Caco-2 (cell line): ENCODE results near the gene MAPKAP1. TPM values are rescaled to one million over a fixed set of nuclear protein-coding genes. Genes with fewer than 3 reads are reported as not detected.

Experiments used
- BruUV-seq: library from RNA; stranded (reverse); fragments of 400-500 nt; replicated peaks from 2 replicates; lab custom pipeline; 2021; lab: Mats Ljungman, UMichigan
- CTCF ChIA-PET: fragments of 300-600 bp; sonication (Branson Sonifier 250); formaldehyde crosslinking; loops from one replicate; lab custom pipeline; 2022; ENCODE audit warnings: antibody characterized with exemption; lab: Charles Lee
- POLR2A ChIA-PET: fragments of 300-600 bp; sonication (Branson Sonifier 250); formaldehyde crosslinking; loops from one replicate; lab custom pipeline; 2022; ENCODE audit warnings: antibody characterized with exemption; lab: Charles Lee
- DNase-seq, 2 experiments: peaks; one replicate each; pipeline versions ENCODE4 v3.0.0 to v3.0.0-alpha.2; 2020 to 2022
- H3K27me3 ChIP-seq: replicated peaks from 2 replicates; pipeline ENCODE4 v1.6.0; 2011; ENCODE audit warnings: low read length; ENCODE audit not compliant: control insufficient read depth, insufficient read depth
- H3K36me3 ChIP-seq: 2 replicates; pipeline ENCODE4 v1.5.1; 2011; ENCODE audit warnings: low read length; ENCODE audit not compliant: control insufficient read depth, insufficient read depth
- H3K4me1 ChIP-seq: fragments of 250-450 bp; sonication (Bioruptor Pico); 2 replicates; pipeline ENCODE4 v1.5.1; 2020; ENCODE audit warnings: mild to moderate bottlenecking
- H3K4me3 ChIP-seq: 2 replicates; pipeline ENCODE4 v1.5.1; 2011; ENCODE audit warnings: low read depth, mild to moderate bottlenecking, control low read depth, low read length
- H3K9me3 ChIP-seq: fragments of 250-450 bp; sonication (Bioruptor Pico); 2 replicates; pipeline ENCODE4 v1.5.1; 2020; ENCODE audit warnings: mild to moderate bottlenecking, moderate library complexity
- H3K27ac Mint-ChIP-seq: one replicate; pipeline ENCODE4 v1.8.0; 2022; ENCODE audit warnings: mixed read lengths; ENCODE audit not compliant: unreplicated experiment
- H3K27me3 Mint-ChIP-seq: one replicate; pipeline ENCODE4 v1.8.0; 2022; ENCODE audit warnings: mixed read lengths; ENCODE audit not compliant: insufficient read depth, unreplicated experiment
- H3K36me3 Mint-ChIP-seq: one replicate; pipeline ENCODE4 v1.8.0; 2022; ENCODE audit warnings: mild to moderate bottlenecking, mixed read lengths; ENCODE audit not compliant: insufficient read depth, unreplicated experiment
- H3K4me1 Mint-ChIP-seq: one replicate; pipeline ENCODE4 v1.8.0; 2022; ENCODE audit warnings: low read depth, mixed read lengths; ENCODE audit not compliant: unreplicated experiment
- H3K4me3 Mint-ChIP-seq: one replicate; pipeline ENCODE4 v1.8.0; 2022; ENCODE audit warnings: mild to moderate bottlenecking, moderate library complexity, mixed read lengths; ENCODE audit not compliant: unreplicated experiment
- H3K9me3 Mint-ChIP-seq: one replicate; pipeline ENCODE4 v1.8.0; 2022; ENCODE audit warnings: mixed read lengths; ENCODE audit not compliant: unreplicated experiment
- intact Hi-C: fragments of 100-400 bp; cut with micrococcal nuclease; formaldehyde crosslinking; loops from one replicate; pipeline ENCODE4 v1.10.0; 2022; ENCODE audit not compliant: unreplicated experiment
- total RNA-seq: library from RNA; stranded (reverse); gene quantifications from 2 replicates; pipeline ENCODE4 v1.2.3, GENCODE V29; 2022
- TF ChIP-seq, protein P1 (sequence below), 2 experiments: fragments of 200-600 bp in 1 of 2; IDR thresholded peaks; 1 replicate in 1 of 2; 2 replicates in 1 of 2; pipeline versions ENCODE4 v1.5.1 to v1.8.0; 2011 to 2022; ENCODE audit warnings: antibody characterized with exemption in 1 of 2, control low read depth in 1 of 2, inconsistent platforms in 1 of 2, low read depth in 1 of 2, low read length in 1 of 2, mild to moderate bottlenecking in 1 of 2, moderate library complexity in 1 of 2; ENCODE audit not compliant: insufficient read depth in 1 of 2, severe bottlenecking in 1 of 2, unreplicated experiment in 1 of 2

The MAPKAP1 gene
- total RNA-seq, 1 experiment from 2014 or later, result 70.0 TPM

DNA sequence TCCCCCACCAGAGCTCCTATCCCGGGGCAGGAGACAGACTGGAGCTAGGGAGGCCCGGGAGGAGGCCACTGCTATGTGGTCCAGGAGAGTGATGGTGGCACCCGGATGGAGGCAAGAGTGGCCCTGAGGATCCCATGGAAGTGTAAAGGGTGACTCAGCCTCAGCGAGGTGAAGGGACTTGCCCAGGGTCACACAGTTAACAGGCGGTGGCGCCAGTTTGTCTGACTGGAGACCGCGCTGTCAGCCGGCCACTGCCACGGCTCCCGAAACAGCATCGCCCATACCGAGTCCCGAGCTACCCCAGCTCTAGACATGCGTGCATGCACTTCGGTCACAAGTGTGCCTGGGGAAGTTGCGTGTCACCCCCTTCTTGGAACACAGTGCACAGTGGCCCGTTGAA, 279.5 kb downstream of the MAPKAP1 start:
- H3K27ac Mint-ChIP-seq, result no peak overlapping the region
- Histone ChIP-seq H3K36me3 (no peaks in the 10 kb centered on the region), H3K4me3 (no peak overlapping the region), H3K4me1 (peaks cover 7% of the 10 kb centered on the region), H3K27me3 (no peaks in the 10 kb centered on the region), H3K9me3 (no peaks in the 10 kb centered on the region)
- CTCF ChIA-PET, result no interaction called here
- H3K27me3 Mint-ChIP-seq, result no peaks in the 10 kb centered on the region
- intact Hi-C loops, result no loop called here
- H3K4me3 Mint-ChIP-seq, result no peak overlapping the region
- no peaks in the 10 kb centered on the region for H3K36me3 Mint-ChIP-seq
- POLR2A ChIA-PET, result no interaction called here
- no TSS peak for BruUV-seq
- TF ChIP-seq, protein P1, sequence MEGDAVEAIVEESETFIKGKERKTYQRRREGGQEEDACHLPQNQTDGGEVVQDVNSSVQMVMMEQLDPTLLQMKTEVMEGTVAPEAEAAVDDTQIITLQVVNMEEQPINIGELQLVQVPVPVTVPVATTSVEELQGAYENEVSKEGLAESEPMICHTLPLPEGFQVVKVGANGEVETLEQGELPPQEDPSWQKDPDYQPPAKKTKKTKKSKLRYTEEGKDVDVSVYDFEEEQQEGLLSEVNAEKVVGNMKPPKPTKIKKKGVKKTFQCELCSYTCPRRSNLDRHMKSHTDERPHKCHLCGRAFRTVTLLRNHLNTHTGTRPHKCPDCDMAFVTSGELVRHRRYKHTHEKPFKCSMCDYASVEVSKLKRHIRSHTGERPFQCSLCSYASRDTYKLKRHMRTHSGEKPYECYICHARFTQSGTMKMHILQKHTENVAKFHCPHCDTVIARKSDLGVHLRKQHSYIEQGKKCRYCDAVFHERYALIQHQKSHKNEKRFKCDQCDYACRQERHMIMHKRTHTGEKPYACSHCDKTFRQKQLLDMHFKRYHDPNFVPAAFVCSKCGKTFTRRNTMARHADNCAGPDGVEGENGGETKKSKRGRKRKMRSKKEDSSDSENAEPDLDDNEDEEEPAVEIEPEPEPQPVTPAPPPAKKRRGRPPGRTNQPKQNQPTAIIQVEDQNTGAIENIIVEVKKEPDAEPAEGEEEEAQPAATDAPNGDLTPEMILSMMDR (IDR thresholded peaks at IDR 0.05; ENCODE audit: insufficient read depth in 1 of 2, low read depth in 1 of 2, low read length in 1 of 2, severe bottlenecking in 1 of 2, unreplicated experiment in 1 of 2), result no peak
- H3K9me3 Mint-ChIP-seq, result no peaks in the 10 kb centered on the region
- no peaks in the 10 kb centered on the region for H3K4me1 Mint-ChIP-seq
- no peak for DNase-seq

DNA sequence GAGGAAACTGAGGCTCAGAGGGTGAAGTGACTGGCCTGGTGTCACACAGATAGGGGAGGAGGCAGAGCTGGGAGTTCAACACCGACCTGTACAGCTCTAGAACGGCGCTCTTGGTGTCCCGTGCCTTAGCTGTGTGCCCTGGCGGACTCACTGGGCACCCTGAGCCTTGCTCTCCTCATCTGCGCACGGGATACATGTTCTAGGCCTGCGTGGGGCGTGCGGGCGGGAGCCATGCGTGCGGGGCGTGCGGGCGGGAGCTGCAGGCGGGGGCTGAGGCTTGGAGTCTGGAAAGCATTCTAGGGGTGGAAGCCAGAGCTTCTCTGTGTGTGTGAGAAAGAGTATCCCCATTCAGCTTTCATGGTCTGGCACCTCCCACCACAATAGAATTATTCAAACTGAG, 280.1 kb downstream of the MAPKAP1 start:
- CTCF ChIA-PET, result interaction anchor here (0.6 kb wide), 2 partner anchors 27 to 808 kb away, joined by 3 read pairs; no protein-coding TSS in a partner anchor

GRCh38 chr9:125425901-125426515, 281.0 kb downstream of the MAPKAP1 start:
- H3K4me3 ChIP-seq, result no peak overlapping the region
- CTCF ChIA-PET, result interaction anchor here (0.5 kb wide), 1 partner anchor 523 kb away, joined by 4 read pairs; no protein-coding TSS in a partner anchor
- no peaks in the 10 kb centered on the region for H3K27me3 ChIP-seq
- TF ChIP-seq, protein P1 (IDR thresholded peaks at IDR 0.05; ENCODE audit: insufficient read depth in 1 of 2, low read depth in 1 of 2, low read length in 1 of 2, severe bottlenecking in 1 of 2, unreplicated experiment in 1 of 2), result no peak
- intact Hi-C loops, result no loop called here
- Mint-ChIP-seq H3K27me3 (no peaks in the 10 kb centered on the region), H3K4me3 (no peak overlapping the region), H3K27ac (no peak overlapping the region), H3K4me1 (no peaks in the 10 kb centered on the region), H3K9me3 (no peaks in the 10 kb centered on the region), H3K36me3 (no peaks in the 10 kb centered on the region)
- no peaks in the 10 kb centered on the region for H3K9me3 ChIP-seq
- DNase-seq, result no peak
- no TSS peak for BruUV-seq
- H3K36me3 ChIP-seq, result no peaks in the 10 kb centered on the region
- POLR2A ChIA-PET, result no interaction called here
- H3K4me1 ChIP-seq, result peaks cover 9% of the 10 kb centered on the region

More for the DNA sequence above, 280.1 kb downstream of the MAPKAP1 start:
- Histone ChIP-seq H3K36me3 (no peaks in the 10 kb centered on the region), H3K4me3 (no peak overlapping the region), H3K9me3 (no peaks in the 10 kb centered on the region), H3K27me3 (no peaks in the 10 kb centered on the region), H3K4me1 (peaks cover 9% of the 10 kb centered on the region)
- TF ChIP-seq, protein P1 (IDR thresholded peaks at IDR 0.05; ENCODE audit: insufficient read depth in 1 of 2, low read depth in 1 of 2, low read length in 1 of 2, severe bottlenecking in 1 of 2, unreplicated experiment in 1 of 2), result no peak
- H3K4me3 Mint-ChIP-seq, result no peak overlapping the region
- no TSS peak for BruUV-seq
- H3K36me3 Mint-ChIP-seq, result no peaks in the 10 kb centered on the region
- no peak overlapping the region for H3K27ac Mint-ChIP-seq
- no peaks in the 10 kb centered on the region for H3K27me3 Mint-ChIP-seq
- no peaks in the 10 kb centered on the region for H3K4me1 Mint-ChIP-seq
- DNase-seq, result no peak
- no peaks in the 10 kb centered on the region for H3K9me3 Mint-ChIP-seq
- POLR2A ChIA-PET, result interaction anchor here (0.6 kb wide), 1 partner anchor 75 kb away, joined by 8 read pairs; no protein-coding TSS in a partner anchor
- intact Hi-C loops, result no loop called here
